Body of pancreas (tissue), 4 donors: Measurements from ENCODE around the gene NANOS2. TPM values are rescaled to one million over a fixed set of nuclear protein-coding genes. Genes with fewer than 3 reads are reported as not detected.

Source experiments
- ATAC-seq: fragments of 150-250 bp; one replicate; pipeline ENCODE4 v1.9.1; 2016
- DNase-seq, 4 donors: peaks; one replicate each; pipeline ENCODE4 v3.0.0-alpha.2; 2019
- H3K27ac ChIP-seq, 4 donors: fragments of 200-600 bp; sonication (generic); 1 replicate in 3 of 4; 2 replicates in 1 of 4; pipeline versions ENCODE4 v1.5.1 to v1.6.1; 2016 to 2019; ENCODE audit warnings: mild to moderate bottlenecking in 1 of 4, mixed read lengths in 1 of 4, moderate library complexity in 1 of 4
- H3K27me3 ChIP-seq, 2 donors: fragments of 200-600 bp; sonication (generic); one replicate each; pipeline ENCODE4 v1.6.0; 2016; ENCODE audit warnings: mild to moderate bottlenecking in 1 of 2
- H3K36me3 ChIP-seq, 2 donors: fragments of 200-600 bp; sonication (generic); replicated peaks in 1 of 2; 2 replicates each; pipeline ENCODE4 v1.5.1; 2016; ENCODE audit warnings: low read depth in 2 of 2; ENCODE audit not compliant: insufficient read depth in 1 of 2
- H3K4me1 ChIP-seq: fragments of 200-600 bp; sonication (generic); one replicate; pipeline ENCODE4 v1.6.0; 2016
- H3K4me3 ChIP-seq, 2 donors: fragments of 200-600 bp; sonication (generic); 1 replicate in 1 of 2; 2 replicates in 1 of 2; pipeline ENCODE4 v1.5.1; 2016 to 2019
- H3K9me3 ChIP-seq, 3 donors: fragments of 200-600 bp; sonication (generic); 1 replicate in 2 of 3; 2 replicates in 1 of 3; pipeline ENCODE4 v1.5.1; 2016
- POLR2A ChIP-seq, 3 donors: fragments of 450-650 bp; IDR thresholded peaks; one replicate each; pipeline ENCODE4 v1.6.1; 2016; ENCODE audit warnings: antibody characterized with exemption in 3 of 3, mild to moderate bottlenecking in 2 of 3
- whole genome bisulfite sequencing, 2 donors: methylation state at CpG; one replicate each; pipeline ENCODE4 v1.1.5; 2017; 5-methylcytosine and 5-hydroxymethylcytosine counted together
- intact Hi-C: fragments of 100-400 bp; cut with DNase I; formaldehyde crosslinking; loops from one replicate; pipeline ENCODE4 v1.15.1; 2023
- total RNA-seq, 2 donors: library from RNA; depleted of rRNA; stranded (reverse); fragments of >200 nt; gene quantifications; one replicate each; pipeline ENCODE4 v1.1.0, GENCODE V29; 2016
- TF ChIP-seq, protein P1 (sequence below), 7 experiments: fragments of 450-650 bp in 4 of 7; fragments of 200-600 bp in 3 of 7; sonication (generic) in 3 of 7; IDR thresholded peaks; one replicate each; pipeline ENCODE4 v1.5.1; 2016 to 2019; ENCODE audit warnings: antibody characterized with exemption in 7 of 7

NANOS2 gene
- total RNA-seq, 2 donors from 2014 or later, result not detected

GRCh38 chr19:45879055-45879454 is 35.5 kb downstream of the NANOS2 start:
- H3K4me3 ChIP-seq, result no peak overlapping the region
- H3K36me3 ChIP-seq, result no peaks in the 10 kb centered on the region
- intact Hi-C loops, result no loop called here
- WGBS, 2 donors, result 32 to 53% methylated on average over 3 to 8 of the region's 8 CpGs
- peak in 3 of 4 donors; percentile 49 to 61 (median 52) for DNase-seq
- TF ChIP-seq, protein P1, sequence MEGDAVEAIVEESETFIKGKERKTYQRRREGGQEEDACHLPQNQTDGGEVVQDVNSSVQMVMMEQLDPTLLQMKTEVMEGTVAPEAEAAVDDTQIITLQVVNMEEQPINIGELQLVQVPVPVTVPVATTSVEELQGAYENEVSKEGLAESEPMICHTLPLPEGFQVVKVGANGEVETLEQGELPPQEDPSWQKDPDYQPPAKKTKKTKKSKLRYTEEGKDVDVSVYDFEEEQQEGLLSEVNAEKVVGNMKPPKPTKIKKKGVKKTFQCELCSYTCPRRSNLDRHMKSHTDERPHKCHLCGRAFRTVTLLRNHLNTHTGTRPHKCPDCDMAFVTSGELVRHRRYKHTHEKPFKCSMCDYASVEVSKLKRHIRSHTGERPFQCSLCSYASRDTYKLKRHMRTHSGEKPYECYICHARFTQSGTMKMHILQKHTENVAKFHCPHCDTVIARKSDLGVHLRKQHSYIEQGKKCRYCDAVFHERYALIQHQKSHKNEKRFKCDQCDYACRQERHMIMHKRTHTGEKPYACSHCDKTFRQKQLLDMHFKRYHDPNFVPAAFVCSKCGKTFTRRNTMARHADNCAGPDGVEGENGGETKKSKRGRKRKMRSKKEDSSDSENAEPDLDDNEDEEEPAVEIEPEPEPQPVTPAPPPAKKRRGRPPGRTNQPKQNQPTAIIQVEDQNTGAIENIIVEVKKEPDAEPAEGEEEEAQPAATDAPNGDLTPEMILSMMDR (IDR thresholded peaks at IDR 0.05), result no peak
- TF ChIP-seq POLR2A (IDR thresholded peaks at IDR 0.05), result no peak
- no peak for ATAC-seq
- no peaks in the 10 kb centered on the region for H3K27me3 ChIP-seq
- H3K4me1 ChIP-seq, result peaks cover 96% of the 10 kb centered on the region
- peak overlapping the region; percentile 79 to 96 (median 90) for H3K27ac ChIP-seq
- H3K9me3 ChIP-seq, result no peaks in the 10 kb centered on the region

DNA sequence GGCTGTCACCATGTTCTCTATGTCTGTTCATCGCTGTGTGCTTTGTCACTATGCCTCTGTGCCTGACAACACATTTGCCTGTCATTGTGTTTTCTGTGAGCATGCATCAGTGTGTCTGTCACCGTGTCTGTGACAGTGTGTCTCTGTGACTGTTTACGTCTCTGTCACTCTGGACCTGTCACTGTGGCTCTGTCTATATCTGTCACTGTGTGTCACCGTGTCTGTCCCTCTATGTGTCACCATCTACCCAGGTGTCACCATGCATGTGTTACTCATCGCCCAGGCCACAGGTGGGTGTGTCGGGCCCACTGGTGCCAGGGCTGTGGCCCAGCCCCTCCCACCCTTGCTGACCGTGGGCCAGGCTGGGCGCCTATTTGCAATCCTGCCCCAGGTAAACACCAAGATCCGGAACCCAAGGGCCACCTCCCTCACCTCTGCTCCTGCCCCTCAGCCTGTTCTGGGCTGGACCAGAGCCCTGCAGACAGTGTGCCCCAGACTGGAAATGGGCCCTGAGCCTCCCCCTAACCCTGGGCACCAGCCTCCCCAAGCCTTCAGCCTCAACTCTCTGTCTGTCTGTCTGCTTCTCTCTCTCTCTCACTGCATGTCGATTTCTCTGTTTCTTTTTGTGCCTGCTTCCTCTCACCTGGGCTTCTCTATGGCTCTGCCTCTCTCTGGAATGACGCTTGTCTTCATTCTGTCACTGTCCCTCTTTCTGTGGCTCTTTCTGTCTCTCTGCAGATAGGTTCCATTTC is 36.4 kb downstream of the NANOS2 start:
- peak overlapping the region; percentile 79 to 96 (median 90) for H3K27ac ChIP-seq
- H3K36me3 ChIP-seq, result no peaks in the 10 kb centered on the region
- WGBS, 2 donors, result 25 to 33% methylated on average over 11 of the region's 11 CpGs
- peaks cover 98% of the 10 kb centered on the region for H3K4me1 ChIP-seq
- no peaks in the 10 kb centered on the region for H3K27me3 ChIP-seq
- intact Hi-C loops, result no loop called here
- DNase-seq (peak; percentile 83 to 96 (median 90)), ATAC-seq (peak; percentile 20)
- no peak overlapping the region for H3K4me3 ChIP-seq
- TF ChIP-seq POLR2A (IDR thresholded peaks at IDR 0.05), result peak in 2 of 3 donors; percentile 25 to 33
- TF ChIP-seq, protein P1 (IDR thresholded peaks at IDR 0.05), result no peak
- no peaks in the 10 kb centered on the region for H3K9me3 ChIP-seq

DNA sequence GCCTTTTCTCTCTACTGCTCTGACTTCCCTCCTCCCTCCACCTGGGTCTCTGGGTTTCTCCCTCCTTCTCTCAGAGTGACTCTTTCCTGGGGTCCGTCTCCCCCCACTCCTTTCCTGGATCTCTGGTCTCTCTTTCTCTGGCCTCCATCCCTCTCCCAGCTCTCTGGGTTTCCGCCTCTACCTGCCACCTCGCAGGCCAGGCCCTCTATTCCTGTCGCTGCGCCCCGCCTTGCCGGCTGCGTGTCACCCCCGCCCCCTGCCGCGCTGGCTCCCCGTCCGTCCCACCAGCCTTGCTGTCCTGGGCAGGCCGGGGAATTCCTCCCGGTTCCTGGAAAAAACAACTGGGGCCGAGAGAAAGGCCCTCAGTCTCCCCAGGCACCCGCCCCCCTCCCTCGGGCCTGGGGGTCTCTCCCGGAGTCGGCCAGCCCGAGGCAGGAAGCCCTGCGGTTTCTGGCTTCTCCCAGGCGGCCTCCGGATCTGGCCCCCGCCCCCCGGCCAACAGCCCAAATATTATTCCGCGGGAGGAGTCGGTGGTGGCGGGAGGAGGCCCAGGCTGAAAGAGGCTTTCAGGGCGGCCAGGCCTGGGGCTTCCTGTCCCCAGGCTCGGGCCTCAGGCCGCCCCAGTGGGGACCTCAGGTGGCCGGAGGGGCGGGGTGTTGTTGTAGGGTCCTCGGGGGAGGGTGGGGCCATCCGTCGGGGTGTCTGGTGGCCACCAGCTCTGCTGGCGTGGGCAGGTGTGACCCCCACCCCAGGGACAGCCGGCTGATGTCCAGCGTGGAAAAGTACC is 38.0 kb downstream of the NANOS2 start:
- Histone ChIP-seq H3K27me3 (no peaks in the 10 kb centered on the region), H3K27ac (peak overlapping the region; percentile 79 to 96 (median 90)), H3K36me3 (no peaks in the 10 kb centered on the region), H3K4me1 (peaks cover 100% of the 10 kb centered on the region), H3K9me3 (no peaks in the 10 kb centered on the region), H3K4me3 (no peak overlapping the region)
- WGBS, 2 donors, result 4 to 25% methylated on average over 21 to 41 of the region's 41 CpGs
- DNase-seq (peak; percentile 65 to 87 (median 85)), ATAC-seq (peak; percentile 48)
- TF ChIP-seq, protein P1 (IDR thresholded peaks at IDR 0.05), result no peak
- TF ChIP-seq POLR2A (IDR thresholded peaks at IDR 0.05), result peak; percentile 27 to 74 (median 44)
- intact Hi-C loops, result no loop called here

GRCh38 chr19:45876161-45876410 is 38.5 kb downstream of the NANOS2 start:
- DNase-seq (no peak), ATAC-seq (no peak)
- H3K4me1 ChIP-seq, result peaks cover 95% of the 10 kb centered on the region
- H3K4me3 ChIP-seq, result no peak overlapping the region
- 26 to 53% methylated on average over 4 of the region's 4 CpGs for WGBS, 2 donors
- TF ChIP-seq, protein P1 (IDR thresholded peaks at IDR 0.05), result no peak
- no peak for TF ChIP-seq POLR2A (IDR thresholded peaks at IDR 0.05)
- H3K27me3 ChIP-seq, result no peaks in the 10 kb centered on the region
- H3K27ac ChIP-seq, result peak overlapping the region; percentile 79 to 96 (median 90)
- no peaks in the 10 kb centered on the region for H3K36me3 ChIP-seq
- no peaks in the 10 kb centered on the region for H3K9me3 ChIP-seq
- intact Hi-C loops, result no loop called here
